ENCODE measurements around the gene AFP. TPM values are rescaled to one million over a fixed set of nuclear protein-coding genes. Genes with fewer than 3 reads are reported as not detected.
A peak's percentile ranks its signal among the peaks of the same experiment; 100 is the strongest.

AFP gene
- total RNA-seq, 2 experiments from 2014 or later: not detected

DNA sequence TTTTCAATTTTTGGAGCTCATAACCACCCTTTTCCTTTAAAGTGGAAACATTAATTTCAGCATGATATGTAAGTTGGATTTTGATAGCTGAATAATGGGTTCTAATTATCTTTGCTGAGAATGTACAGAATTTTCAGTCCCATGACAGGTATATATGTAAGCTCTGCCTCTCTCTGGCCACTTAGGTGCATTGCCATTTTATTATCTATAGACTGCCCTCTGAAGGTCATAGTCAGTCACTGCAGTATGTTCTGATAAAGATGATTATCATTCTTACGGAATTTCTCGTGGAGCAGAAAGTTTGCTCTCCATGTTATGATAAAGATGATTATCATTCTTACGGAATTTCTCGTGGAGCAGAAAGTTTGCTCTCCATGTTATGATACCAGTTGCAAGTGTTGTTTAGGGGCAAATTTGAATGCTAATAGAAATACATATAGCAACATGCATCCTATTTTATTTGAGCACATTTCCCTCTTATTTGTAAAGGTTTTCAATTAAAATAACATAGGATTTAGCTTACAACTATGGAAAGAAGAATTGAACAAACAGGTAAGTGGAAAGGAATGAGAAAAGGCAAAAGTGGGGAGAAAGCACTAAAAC, 10.4 kb downstream of the AFP start:
- H3K36me3 ChIP-seq (ENCODE audit: insufficient read depth, low read length): no peaks in the 10 kb centered on the region
- no peak overlapping the region for H3K4me3 ChIP-seq (ENCODE audit: low read depth, low read length, poor library complexity, severe bottlenecking)
- TF ChIP-seq CTCF (conservative IDR thresholded peaks at IDR 0.05; ENCODE audit: low read length) (peak; percentile 99), EZH2phosphoT487 (IDR thresholded peaks at IDR 0.05; ENCODE audit: borderline replicate concordance, low read depth, low read length) (no peak)
- H4K20me1 ChIP-seq (ENCODE audit: insufficient read depth, low read length): no peaks in the 10 kb centered on the region
- intact Hi-C loops (cut with micrococcal nuclease; ENCODE audit: unreplicated experiment): loop anchor here (5.0 to 10.0 kb wide), 2 partner anchors 132 to 221 kb away; no protein-coding TSS in a partner anchor
- H3K9me2 ChIP-seq (ENCODE audit: insufficient read depth, low read length): no peaks in the 10 kb centered on the region
- no peaks in the 10 kb centered on the region for H3K79me2 ChIP-seq (ENCODE audit: insufficient read depth, low read depth, low read length)
- no peak overlapping the region for H2AFZ ChIP-seq (ENCODE audit: low read length)
- POLR2A ChIA-PET: interaction anchor here (0.5 to 0.7 kb wide), 2 partner anchors 160 to 217 kb away, joined by 3 read pairs; no protein-coding TSS in a partner anchor
- H3K9me3 ChIP-seq (ENCODE audit: low read length): no peaks in the 10 kb centered on the region
- H3K4me1 ChIP-seq (ENCODE audit: insufficient read depth, low read length, poor library complexity, severe bottlenecking): no peaks in the 10 kb centered on the region
- CTCF ChIA-PET (ENCODE audit: unreplicated experiment): interaction anchor here (0.8 kb wide), 1 partner anchor 53 kb away, joined by 3 read pairs; no protein-coding TSS in a partner anchor
- BruUV-seq (replicated peaks): no TSS peak
- H3K4me2 ChIP-seq (ENCODE audit: low read length): no peak overlapping the region
- DNase-seq (ENCODE audit: low spot score): peak; percentile 78
- H3K27ac ChIP-seq (ENCODE audit: low read depth, low read length, poor library complexity, severe bottlenecking): no peak overlapping the region

DNA sequence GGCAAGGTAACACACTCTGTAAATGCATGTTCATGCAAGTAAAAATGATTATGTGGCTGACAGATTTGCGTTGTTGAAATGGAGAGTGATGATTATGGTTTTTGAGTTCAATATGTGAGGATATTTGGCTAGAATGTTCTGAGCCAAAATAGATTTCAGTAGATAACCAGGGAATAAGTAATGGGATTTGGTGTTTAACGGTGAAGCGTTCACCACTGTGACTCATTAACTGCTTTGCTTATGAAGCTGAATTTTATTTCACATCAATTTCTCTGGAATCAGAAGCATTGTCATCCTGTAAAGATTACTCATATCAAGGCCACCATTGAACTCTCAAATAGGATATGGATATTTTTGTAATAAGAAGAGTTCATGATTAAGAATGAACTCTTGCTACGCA, 11.7 kb downstream of the AFP start:
- ChIA-PET POLR2A (interaction anchor here (0.7 kb wide), 1 partner anchor 87 kb away, joined by 4 read pairs; no protein-coding TSS in a partner anchor), CTCF (ENCODE audit: unreplicated experiment) (no interaction called here)
- intact Hi-C loops (cut with micrococcal nuclease; ENCODE audit: unreplicated experiment): loop anchor here (5.0 to 10.0 kb wide), 2 partner anchors 133 to 220 kb away; no protein-coding TSS in a partner anchor
- TF ChIP-seq CTCF (conservative IDR thresholded peaks at IDR 0.05; ENCODE audit: low read length) (no peak), EZH2phosphoT487 (IDR thresholded peaks at IDR 0.05; ENCODE audit: borderline replicate concordance, low read depth, low read length) (no peak)
- Histone ChIP-seq H3K36me3 (ENCODE audit: insufficient read depth, low read length) (no peaks in the 10 kb centered on the region), H3K4me2 (ENCODE audit: low read length) (no peak overlapping the region), H3K4me1 (ENCODE audit: insufficient read depth, low read length, poor library complexity, severe bottlenecking) (no peaks in the 10 kb centered on the region), H3K9me3 (ENCODE audit: low read length) (no peaks in the 10 kb centered on the region), H3K79me2 (ENCODE audit: insufficient read depth, low read depth, low read length) (no peaks in the 10 kb centered on the region), H3K4me3 (ENCODE audit: low read depth, low read length, poor library complexity, severe bottlenecking) (no peak overlapping the region), H3K9me2 (ENCODE audit: insufficient read depth, low read length) (no peaks in the 10 kb centered on the region), H4K20me1 (ENCODE audit: insufficient read depth, low read length) (no peaks in the 10 kb centered on the region), H2AFZ (ENCODE audit: low read length) (no peak overlapping the region), H3K27ac (ENCODE audit: low read depth, low read length, poor library complexity, severe bottlenecking) (no peak overlapping the region)
- no TSS peak for BruUV-seq (replicated peaks)
- DNase-seq (ENCODE audit: low spot score): no peak

All from OCI-LY7 (cell line).